Astrocyte (in vitro differentiated cells and primary cell): ENCODE measurements around the gene PCDHB11. TPM values are rescaled to one million over a fixed set of nuclear protein-coding genes. Genes with fewer than 3 reads are reported as not detected.

Experiments
- DNase-seq: peaks from one replicate; pipeline ENCODE4 v3.0.0-alpha.2; 2010; ENCODE audit warnings: low read depth
- FAIRE-seq: peaks from 2 replicates; lab custom pipeline; 2011; peaks lifted over from hg19 to GRCh38; lab: Jason Lieb, UNC
- H2AFZ ChIP-seq: 2 replicates; pipeline ENCODE4 v1.6.0; 2012; ENCODE audit warnings: low read depth, low read length, inconsistent platforms
- H3K27ac ChIP-seq: 2 replicates; pipeline ENCODE4 v1.5.1; 2011; ENCODE audit warnings: low read depth, low read length, inconsistent platforms
- H3K27me3 ChIP-seq: 2 replicates; pipeline ENCODE4 v1.6.0; 2011; ENCODE audit warnings: low read length, inconsistent platforms; ENCODE audit not compliant: insufficient read depth
- H3K36me3 ChIP-seq: 2 replicates; pipeline ENCODE4 v1.5.1; 2011; ENCODE audit warnings: low read length, inconsistent platforms; ENCODE audit not compliant: insufficient read depth
- H3K4me1 ChIP-seq: 2 replicates; pipeline ENCODE4 v1.5.1; 2011; ENCODE audit warnings: low read length, inconsistent platforms; ENCODE audit not compliant: insufficient read depth
- H3K4me2 ChIP-seq: 2 replicates; pipeline ENCODE4 v1.6.0; 2012; ENCODE audit warnings: low read length, inconsistent platforms
- H3K4me3 ChIP-seq: 2 replicates; pipeline ENCODE4 v1.5.1; 2011; ENCODE audit warnings: low read depth, mild to moderate bottlenecking, low read length, inconsistent platforms; ENCODE audit not compliant: insufficient read depth
- H3K79me2 ChIP-seq: 2 replicates; pipeline ENCODE4 v1.6.0; 2012; ENCODE audit warnings: mild to moderate bottlenecking, low read length, inconsistent platforms; ENCODE audit not compliant: insufficient read depth
- H3K9ac ChIP-seq: 2 replicates; pipeline ENCODE4 v1.6.0; 2012; ENCODE audit warnings: mild to moderate bottlenecking, low read length, inconsistent platforms
- H3K9me3 ChIP-seq: 2 replicates; pipeline ENCODE4 v1.5.1; 2012; ENCODE audit warnings: low read depth, mild to moderate bottlenecking, low read length, inconsistent platforms; ENCODE audit not compliant: insufficient read depth
- H4K20me1 ChIP-seq: 2 replicates; pipeline ENCODE4 v1.6.0; 2012; ENCODE audit warnings: low read length, inconsistent platforms; ENCODE audit not compliant: insufficient read depth
- H3K27ac Mint-ChIP-seq: one replicate; pipeline ENCODE4 v1.8.0; 2021; ENCODE audit warnings: mild to moderate bottlenecking, mixed read lengths; ENCODE audit not compliant: unreplicated experiment
- H3K27me3 Mint-ChIP-seq: one replicate; pipeline ENCODE4 v1.8.0; 2021; ENCODE audit warnings: low read depth, mixed read lengths; ENCODE audit not compliant: unreplicated experiment
- H3K36me3 Mint-ChIP-seq: one replicate; pipeline ENCODE4 v1.8.0; 2021; ENCODE audit warnings: low read depth, mixed read lengths; ENCODE audit not compliant: unreplicated experiment
- H3K4me1 Mint-ChIP-seq: one replicate; pipeline ENCODE4 v1.8.0; 2021; ENCODE audit warnings: low read depth, mixed read lengths; ENCODE audit not compliant: unreplicated experiment
- H3K4me3 Mint-ChIP-seq: one replicate; pipeline ENCODE4 v1.8.0; 2021; ENCODE audit warnings: mild to moderate bottlenecking, moderate library complexity, mixed read lengths; ENCODE audit not compliant: unreplicated experiment
- H3K9me3 Mint-ChIP-seq: one replicate; pipeline ENCODE4 v1.8.0; 2021; ENCODE audit warnings: mild to moderate bottlenecking, mixed read lengths; ENCODE audit not compliant: unreplicated experiment
- EZH2 ChIP-seq: IDR thresholded peaks from 2 replicates; pipeline ENCODE4 v1.6.1; 2012; ENCODE audit warnings: mild to moderate bottlenecking, low read length, inconsistent platforms; ENCODE audit not compliant: insufficient read depth
- total RNA-seq: library from RNA; stranded (reverse); gene quantifications from 2 replicates; pipeline ENCODE4 v1.2.1, GENCODE V29; 2021
- TF ChIP-seq, protein P1 (sequence below): IDR thresholded peaks from 2 replicates; pipeline ENCODE4 v1.5.1; 2011; ENCODE audit warnings: low read depth, mild to moderate bottlenecking, inconsistent platforms, low read length, moderate library complexity; ENCODE audit not compliant: insufficient read depth

PCDHB11 gene
- total RNA-seq, 1 donor from 2014 or later: 2.1 TPM

GRCh38 chr5:141250576-141250975 is 51.1 kb downstream of the PCDHB11 start:
- H3K9ac ChIP-seq: no peak overlapping the region
- H3K4me3 Mint-ChIP-seq: no peak overlapping the region
- DNase-seq (no peak), FAIRE-seq (no peak)
- H3K4me2 ChIP-seq: no peak overlapping the region
- no peaks in the 10 kb centered on the region for H3K27me3 Mint-ChIP-seq
- no peaks in the 10 kb centered on the region for H3K79me2 ChIP-seq
- no peak overlapping the region for H3K27ac ChIP-seq
- no peak overlapping the region for H3K27ac Mint-ChIP-seq
- H4K20me1 ChIP-seq: no peaks in the 10 kb centered on the region
- no peaks in the 10 kb centered on the region for H3K4me1 Mint-ChIP-seq
- H3K36me3 Mint-ChIP-seq: peaks cover 16% of the 10 kb centered on the region
- H3K27me3 ChIP-seq: no peaks in the 10 kb centered on the region
- no peaks in the 10 kb centered on the region for H3K4me1 ChIP-seq
- TF ChIP-seq, protein P1, sequence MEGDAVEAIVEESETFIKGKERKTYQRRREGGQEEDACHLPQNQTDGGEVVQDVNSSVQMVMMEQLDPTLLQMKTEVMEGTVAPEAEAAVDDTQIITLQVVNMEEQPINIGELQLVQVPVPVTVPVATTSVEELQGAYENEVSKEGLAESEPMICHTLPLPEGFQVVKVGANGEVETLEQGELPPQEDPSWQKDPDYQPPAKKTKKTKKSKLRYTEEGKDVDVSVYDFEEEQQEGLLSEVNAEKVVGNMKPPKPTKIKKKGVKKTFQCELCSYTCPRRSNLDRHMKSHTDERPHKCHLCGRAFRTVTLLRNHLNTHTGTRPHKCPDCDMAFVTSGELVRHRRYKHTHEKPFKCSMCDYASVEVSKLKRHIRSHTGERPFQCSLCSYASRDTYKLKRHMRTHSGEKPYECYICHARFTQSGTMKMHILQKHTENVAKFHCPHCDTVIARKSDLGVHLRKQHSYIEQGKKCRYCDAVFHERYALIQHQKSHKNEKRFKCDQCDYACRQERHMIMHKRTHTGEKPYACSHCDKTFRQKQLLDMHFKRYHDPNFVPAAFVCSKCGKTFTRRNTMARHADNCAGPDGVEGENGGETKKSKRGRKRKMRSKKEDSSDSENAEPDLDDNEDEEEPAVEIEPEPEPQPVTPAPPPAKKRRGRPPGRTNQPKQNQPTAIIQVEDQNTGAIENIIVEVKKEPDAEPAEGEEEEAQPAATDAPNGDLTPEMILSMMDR: no peak
- no peak for TF ChIP-seq EZH2
- peaks cover 19% of the 10 kb centered on the region for H3K9me3 ChIP-seq
- no peaks in the 10 kb centered on the region for H3K36me3 ChIP-seq
- H3K9me3 Mint-ChIP-seq: peaks cover 44% of the 10 kb centered on the region
- no peak overlapping the region for H2AFZ ChIP-seq
- no peak overlapping the region for H3K4me3 ChIP-seq

Other genes with a start within 250 kb of the PCDHB11 start
- 6.9 and 7.7 TPM in 2 replicates for gene PCDHAC2, start 233.2 kb upstream of the PCDHB11 start, total RNA-seq
- not detected in 2 replicates for gene PCDHB1, start 148.3 kb upstream of the PCDHB11 start, total RNA-seq
- gene PCDHB2, start 105.0 kb upstream of the PCDHB11 start, total RNA-seq: 44.3 and 50.7 TPM in 2 replicates
- 3.6 and 3.9 TPM in 2 replicates for gene PCDHB3, start 99.2 kb upstream of the PCDHB11 start, total RNA-seq
- 1.0 and 1.1 TPM in 2 replicates for gene PCDHB4, start 77.8 kb upstream of the PCDHB11 start, total RNA-seq
- 8.7 and 9.7 TPM in 2 replicates for gene PCDHB5, start 64.4 kb upstream of the PCDHB11 start, total RNA-seq
- 0.50 and 0.70 TPM in 2 replicates for gene PCDHB6, start 49.6 kb upstream of the PCDHB11 start, total RNA-seq
- gene PCDHB7, start 27.0 kb upstream of the PCDHB11 start, total RNA-seq: 0.79 and 1.0 TPM in 2 replicates
- 4.9 and 5.3 TPM in 2 replicates for gene PCDHB8, start 21.8 kb upstream of the PCDHB11 start, total RNA-seq
- 3.2 and 4.4 TPM in 2 replicates for gene PCDHB16, start 17.2 kb upstream of the PCDHB11 start, total RNA-seq
- 3.6 and 5.3 TPM in 2 replicates for gene PCDHB9, start 12.5 kb upstream of the PCDHB11 start, total RNA-seq
- 6.4 and 7.0 TPM in 2 replicates for gene PCDHB10, start 7.3 kb upstream of the PCDHB11 start, total RNA-seq
- gene PCDHB12, start 9.1 kb downstream of the PCDHB11 start, total RNA-seq: 0.87 and 1.2 TPM in 2 replicates
- 3.3 TPM in 2 replicates for gene PCDHB13, start 14.3 kb downstream of the PCDHB11 start, total RNA-seq
- 5.6 and 6.4 TPM in 2 replicates for gene PCDHB14, start 23.7 kb downstream of the PCDHB11 start, total RNA-seq
- gene PCDHB15, start 45.8 kb downstream of the PCDHB11 start, total RNA-seq: 1.3 and 1.6 TPM in 2 replicates
- gene SLC25A2, start 104.4 kb downstream of the PCDHB11 start, total RNA-seq: 0.19 and 0.25 TPM in 2 replicates
- gene TAF7, start 121.2 kb downstream of the PCDHB11 start, total RNA-seq: 95.1 and 102 TPM in 2 replicates
- 0.17 and 0.27 TPM in 2 replicates for gene PCDHGA1, start 130.9 kb downstream of the PCDHB11 start, total RNA-seq
- 0.14 and 0.17 TPM in 2 replicates for gene PCDHGA2, start 139.1 kb downstream of the PCDHB11 start, total RNA-seq
- gene PCDHGA3, start 144.2 kb downstream of the PCDHB11 start, total RNA-seq: 0.14 and 0.17 TPM in 2 replicates
- 1.0 and 1.5 TPM in 2 replicates for gene PCDHGB1, start 150.5 kb downstream of the PCDHB11 start, total RNA-seq
- 0.48 and 0.50 TPM in 2 replicates for gene PCDHGA4, start 155.4 kb downstream of the PCDHB11 start, total RNA-seq
- 1.4 TPM in 2 replicates for gene PCDHGB2, start 160.4 kb downstream of the PCDHB11 start, total RNA-seq
- gene PCDHGA5, start 164.5 kb downstream of the PCDHB11 start, total RNA-seq: 0.29 and 0.30 TPM in 2 replicates
- gene PCDHGB3, start 170.6 kb downstream of the PCDHB11 start, total RNA-seq: 0.10 and 0.14 TPM in 2 replicates
- 0.22 and 0.41 TPM in 2 replicates for gene PCDHGA6, start 174.3 kb downstream of the PCDHB11 start, total RNA-seq
- gene PCDHGA7, start 183.1 kb downstream of the PCDHB11 start, total RNA-seq: 0.57 and 0.62 TPM in 2 replicates
- 13.6 and 15.7 TPM in 2 replicates for gene PCDHGB4, start 188.1 kb downstream of the PCDHB11 start, total RNA-seq
- 1.0 and 1.2 TPM in 2 replicates for gene PCDHGA8, start 193.0 kb downstream of the PCDHB11 start, total RNA-seq
- 1.1 and 2.1 TPM in 2 replicates for gene PCDHGB5, start 198.3 kb downstream of the PCDHB11 start, total RNA-seq
- gene PCDHGA9, start 203.2 kb downstream of the PCDHB11 start, total RNA-seq: 0.73 and 0.87 TPM in 2 replicates
- gene PCDHGB6, start 208.4 kb downstream of the PCDHB11 start, total RNA-seq: 18.4 and 19.9 TPM in 2 replicates
- 34.0 and 41.6 TPM in 2 replicates for gene PCDHGA10, start 213.4 kb downstream of the PCDHB11 start, total RNA-seq
- gene PCDHGB7, start 218.1 kb downstream of the PCDHB11 start, total RNA-seq: 22.4 and 26.1 TPM in 2 replicates
- gene PCDHGA11, start 221.4 kb downstream of the PCDHB11 start, total RNA-seq: 5.3 and 5.8 TPM in 2 replicates
- 1.2 and 1.6 TPM in 2 replicates for gene PCDHGA12, start 230.9 kb downstream of the PCDHB11 start, total RNA-seq